Stimulated activated naive B cell treated with anti-CD40 and anti-IgM and Interleukin-4, amounts not matched to agents 10 μg/mL and 1 μg/mL and 100 μg/mL, for 72 hours (primary cell): ENCODE results near the gene SSB.
A peak's percentile ranks its signal among the peaks of the same experiment; 100 is the strongest.
"Not testable (repeated sequence)": the region's sequence is repeated elsewhere in the genome, so short reads cannot be mapped to it uniquely, and the experiment has no call there.

Source experiments
- ATAC-seq, 2 donors: fragments of 150-1000 bp; cut with Tn5 transposase; replicated peaks; 2 replicates each; pipeline ENCODE4 v1.10.0; 2021; ENCODE audit warnings: moderate library complexity in 1 of 2
- DNase-seq: peaks from one replicate; pipeline ENCODE4 v3.0.0; 2021
- H3K27ac Mint-ChIP-seq: one replicate; pipeline ENCODE4 v1.8.0; 2022; ENCODE audit warnings: mild to moderate bottlenecking, mixed read lengths
- H3K27me3 Mint-ChIP-seq, 2 donors: one replicate each; pipeline ENCODE4 v1.8.0; 2022; ENCODE audit warnings: mixed read lengths in 2 of 2
- H3K36me3 Mint-ChIP-seq, 2 donors: one replicate each; pipeline ENCODE4 v1.8.0; 2022; ENCODE audit warnings: mixed read lengths in 2 of 2, mild to moderate bottlenecking in 1 of 2
- H3K4me1 Mint-ChIP-seq, 2 donors: one replicate each; pipeline ENCODE4 v1.8.0; 2022; ENCODE audit warnings: mixed read lengths in 2 of 2, mild to moderate bottlenecking in 1 of 2
- H3K4me3 Mint-ChIP-seq, 2 donors: one replicate each; pipeline ENCODE4 v1.8.0; 2022; ENCODE audit warnings: mild to moderate bottlenecking in 2 of 2, mixed read lengths in 2 of 2, moderate library complexity in 1 of 2
- H3K9me3 Mint-ChIP-seq, 2 donors: one replicate each; pipeline ENCODE4 v1.8.0; 2022; ENCODE audit warnings: mixed read lengths in 2 of 2, mild to moderate bottlenecking in 1 of 2

The SSB gene

DNA sequence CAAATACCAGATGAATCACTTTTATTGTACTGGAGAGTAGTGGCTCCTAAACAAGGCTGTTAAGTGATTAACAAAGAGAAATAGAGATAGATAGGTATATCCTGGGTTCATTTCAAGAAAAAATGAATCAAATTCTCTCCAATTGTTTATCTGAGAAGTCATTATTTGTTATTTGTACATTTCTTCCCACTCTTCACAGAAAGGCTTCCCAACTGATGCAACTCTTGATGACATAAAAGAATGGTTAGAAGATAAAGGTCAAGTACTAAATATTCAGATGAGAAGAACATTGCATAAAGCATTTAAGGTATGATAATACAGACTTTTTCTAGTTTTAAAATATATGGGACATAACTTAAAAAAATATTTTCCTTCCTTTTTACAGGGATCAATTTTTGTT lies 7.9 kb downstream of the SSB start:
- Mint-ChIP-seq H3K27ac (no peak overlapping the region), H3K4me3 (no peak overlapping the region), H3K36me3 (peaks cover 24 to 26% of the 10 kb centered on the region in 2 donors), H3K9me3 (no peaks in the 10 kb centered on the region), H3K4me1 (peaks cover 3 to 11% of the 10 kb centered on the region in 2 donors), H3K27me3 (no peaks in the 10 kb centered on the region)
- DNase-seq (no peak), ATAC-seq (no peak)

DNA sequence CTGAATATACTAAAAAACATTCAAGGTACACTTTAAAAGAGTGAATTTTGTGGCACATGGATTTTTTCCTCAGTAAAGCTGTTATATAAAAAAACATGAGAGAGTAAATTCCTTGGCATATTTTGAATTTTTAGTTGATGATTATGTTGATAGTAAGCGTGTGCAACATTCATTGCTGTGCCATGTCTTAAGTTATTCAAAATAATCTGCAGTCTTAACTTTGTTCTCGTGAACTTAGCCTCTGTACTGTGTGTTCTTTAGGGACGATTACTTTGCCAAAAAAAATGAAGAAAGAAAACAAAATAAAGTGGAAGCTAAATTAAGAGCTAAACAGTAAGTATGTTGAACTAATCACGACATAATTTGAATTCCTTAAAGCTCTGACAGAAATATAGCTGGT lies 9.6 kb downstream of the SSB start:
- H3K27ac Mint-ChIP-seq = peak overlapping the region; percentile 62
- H3K36me3 Mint-ChIP-seq = peaks cover 24 to 30% of the 10 kb centered on the region in 2 donors
- no peak for ATAC-seq

DNA sequence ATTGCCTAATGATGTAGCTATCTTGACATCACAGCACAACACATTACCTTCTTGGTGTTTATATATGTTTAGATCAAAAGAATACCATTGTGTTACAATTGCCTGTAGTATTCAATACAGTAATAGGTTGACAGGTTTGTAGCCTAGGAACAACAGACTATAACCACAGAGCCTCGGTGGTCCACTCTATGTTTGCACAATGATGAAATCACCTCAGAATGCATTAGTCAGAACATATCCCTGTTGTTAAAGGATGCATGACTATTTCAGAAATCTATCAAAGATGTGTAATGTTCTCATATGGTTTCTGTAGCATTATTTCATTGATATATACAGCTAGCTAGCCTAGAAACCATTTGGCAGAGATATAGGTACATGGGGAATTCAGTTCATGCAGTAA lies 17.2 kb downstream of the SSB start:
- DNase-seq = no peak
- Mint-ChIP-seq H3K9me3 (peaks cover 0 to 3% of the 10 kb centered on the region in 2 donors), H3K27ac (no peak overlapping the region), H3K27me3 (no peaks in the 10 kb centered on the region), H3K4me3 (no peak overlapping the region), H3K4me1 (peaks cover 10% of the 10 kb centered on the region in 2 donors), H3K36me3 (peaks cover 42 to 59% of the 10 kb centered on the region in 2 donors)
- ATAC-seq = no peak

More for the DNA sequence above, 9.6 kb downstream of the SSB start:
- Mint-ChIP-seq H3K4me1 (no peaks in the 10 kb centered on the region), H3K4me3 (no peak overlapping the region), H3K9me3 (no peaks in the 10 kb centered on the region), H3K27me3 (no peaks in the 10 kb centered on the region)
- DNase-seq = no peak

DNA sequence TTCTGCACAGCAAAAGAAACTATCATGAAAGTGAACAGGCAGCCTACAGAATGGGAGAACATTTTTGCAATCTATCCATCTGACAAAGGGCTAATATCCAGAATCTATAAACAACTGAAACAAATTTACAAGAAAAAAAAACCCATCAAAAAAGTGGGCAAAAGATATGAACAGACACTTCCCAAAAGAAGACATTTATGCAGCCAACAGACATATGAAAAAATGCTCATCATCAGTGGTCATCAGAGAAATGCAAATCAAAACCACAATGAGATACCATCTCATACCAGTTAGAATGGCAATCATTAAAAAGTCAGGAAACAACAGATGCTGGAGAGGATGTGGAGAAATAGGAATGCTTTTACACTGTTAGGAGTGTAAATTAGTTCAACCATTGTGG lies 18.3 kb downstream of the SSB start:
- H3K27ac Mint-ChIP-seq = not testable (repeated sequence)

DNA sequence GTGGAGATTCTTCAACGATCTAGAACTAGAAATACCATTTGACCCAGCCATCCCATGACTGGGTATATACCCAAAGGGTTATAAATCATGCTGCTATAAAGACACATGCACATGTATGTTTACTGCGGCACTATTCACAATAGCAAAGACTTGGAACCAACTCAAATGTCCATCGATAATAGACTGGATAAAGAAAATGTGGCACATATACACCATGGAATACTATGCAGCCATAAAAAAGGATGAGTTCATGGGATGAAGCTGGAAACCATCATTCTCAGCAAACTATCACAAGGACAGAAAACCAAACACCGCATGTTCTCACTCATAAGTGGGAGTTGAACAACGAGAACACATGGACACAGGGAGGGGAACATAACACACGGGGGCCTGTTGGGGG lies 18.7 kb downstream of the SSB start:
- ATAC-seq = not testable (repeated sequence)

More for the DNA sequence above, 18.3 kb downstream of the SSB start:
- not testable (repeated sequence) for H3K27me3 Mint-ChIP-seq, H3K4me3 Mint-ChIP-seq, H3K9me3 Mint-ChIP-seq, ATAC-seq, DNase-seq
- peaks cover 39 to 62% of the 10 kb centered on the region in 2 donors for H3K36me3 Mint-ChIP-seq
- H3K4me1 Mint-ChIP-seq = peaks cover 10 to 12% of the 10 kb centered on the region in 2 donors

DNA sequence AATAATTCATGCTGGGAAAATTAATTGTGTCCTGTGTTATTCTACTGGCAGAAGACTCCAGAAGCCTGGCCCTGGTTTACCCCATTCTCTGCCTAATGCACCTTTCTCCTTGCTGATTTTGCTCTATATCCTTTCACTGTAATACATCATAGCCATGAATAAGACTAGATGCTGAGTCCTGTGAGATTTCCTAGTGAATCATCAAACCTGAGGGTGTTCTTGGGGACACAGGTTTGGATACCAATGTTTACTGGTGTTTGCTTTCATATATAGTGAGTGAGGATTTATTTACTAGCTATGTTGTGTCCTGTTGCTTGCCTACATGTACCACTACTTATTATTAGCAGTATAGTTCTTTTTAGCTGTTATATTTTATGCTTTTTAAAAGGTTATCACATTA lies 19.6 kb downstream of the SSB start:
- no peak for ATAC-seq
- peaks cover 12 to 18% of the 10 kb centered on the region in 2 donors for H3K4me1 Mint-ChIP-seq
- DNase-seq = no peak
- peaks cover 38 to 59% of the 10 kb centered on the region in 2 donors for H3K36me3 Mint-ChIP-seq
- no peak overlapping the region for H3K27ac Mint-ChIP-seq
- H3K27me3 Mint-ChIP-seq = no peaks in the 10 kb centered on the region
- peaks cover 2 to 3% of the 10 kb centered on the region in 2 donors for H3K9me3 Mint-ChIP-seq
- H3K4me3 Mint-ChIP-seq = no peak overlapping the region

More for the DNA sequence above, 18.7 kb downstream of the SSB start:
- DNase-seq, H3K9me3 Mint-ChIP-seq, H3K4me3 Mint-ChIP-seq, H3K27ac Mint-ChIP-seq, H3K27me3 Mint-ChIP-seq: not testable (repeated sequence)
- Mint-ChIP-seq H3K36me3 (peaks cover 36 to 58% of the 10 kb centered on the region in 2 donors), H3K4me1 (peaks cover 10 to 12% of the 10 kb centered on the region in 2 donors)

DNA sequence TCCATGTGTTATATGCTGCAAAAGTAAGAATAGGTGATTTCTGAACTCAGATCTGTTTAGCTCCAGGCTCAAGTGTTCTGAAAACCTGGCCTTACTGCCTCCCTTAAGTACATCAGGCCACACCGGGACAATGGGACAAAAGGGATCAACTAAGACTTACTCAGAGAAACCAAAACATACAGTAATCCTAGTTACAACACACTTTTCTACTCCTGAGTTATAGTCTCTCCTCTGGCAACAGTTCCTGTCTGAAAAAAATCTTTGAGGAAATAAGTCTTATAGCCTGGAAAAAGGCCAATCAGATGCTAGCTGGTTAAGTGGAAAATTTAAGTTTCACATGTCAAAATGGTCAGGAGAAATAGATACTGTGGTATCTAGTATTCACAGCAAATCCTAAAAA lies 20.4 kb downstream of the SSB start:
- H3K36me3 Mint-ChIP-seq = peaks cover 36 to 55% of the 10 kb centered on the region in 2 donors
- peaks cover 16 to 27% of the 10 kb centered on the region in 2 donors for H3K4me1 Mint-ChIP-seq
- peaks cover 2 to 3% of the 10 kb centered on the region in 2 donors for H3K9me3 Mint-ChIP-seq
- H3K27ac Mint-ChIP-seq = no peak overlapping the region
- DNase-seq (no peak), ATAC-seq (no peak)
- H3K27me3 Mint-ChIP-seq = no peaks in the 10 kb centered on the region
- H3K4me3 Mint-ChIP-seq = no peak overlapping the region

DNA sequence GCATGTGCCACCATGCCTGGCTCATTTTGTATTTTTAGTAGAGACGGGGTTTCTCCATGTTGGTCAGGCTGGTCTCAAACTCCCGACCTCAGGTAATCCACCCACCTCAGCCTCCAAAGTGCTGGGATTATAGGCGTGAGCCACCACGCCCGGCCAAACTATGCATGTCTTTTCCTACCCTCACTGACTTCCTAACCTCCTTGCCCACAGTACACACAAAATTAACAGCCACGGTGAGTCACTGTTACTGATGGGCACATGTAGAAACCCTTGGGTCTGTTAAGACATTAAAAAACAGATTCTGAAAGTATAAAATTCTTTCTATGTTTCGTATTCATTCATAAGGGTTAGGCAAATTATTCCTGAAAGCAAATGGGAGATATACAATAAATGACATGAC lies 21.4 kb downstream of the SSB start:
- ATAC-seq = not testable (repeated sequence)

DNA sequence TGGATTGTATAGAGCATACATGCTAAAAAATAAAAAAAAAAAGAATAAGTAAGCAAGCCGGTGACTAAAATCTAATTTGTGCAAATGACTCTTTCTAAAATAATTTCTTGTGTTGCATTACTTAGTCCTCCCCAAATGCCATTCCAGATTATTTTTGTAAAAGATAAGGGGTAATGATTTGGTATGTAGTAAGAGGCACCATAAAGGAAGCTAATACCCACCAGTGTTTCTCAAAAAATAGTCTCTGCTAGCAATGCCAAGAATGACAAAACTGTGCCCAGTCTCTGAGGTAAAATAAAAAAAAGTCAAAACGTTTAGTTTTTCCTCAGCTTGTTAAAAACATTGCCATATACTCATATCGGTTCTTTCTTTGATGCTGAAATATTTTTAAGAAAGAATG lies 23.4 kb downstream of the SSB start:
- Mint-ChIP-seq H3K9me3 (peaks cover 1 to 2% of the 10 kb centered on the region in 2 donors), H3K27me3 (no peaks in the 10 kb centered on the region), H3K27ac (no peak overlapping the region), H3K4me3 (no peak overlapping the region), H3K4me1 (peaks cover 24 to 41% of the 10 kb centered on the region in 2 donors), H3K36me3 (peaks cover 20 to 38% of the 10 kb centered on the region in 2 donors)
- DNase-seq (no peak), ATAC-seq (no peak)

More for the DNA sequence above, 21.4 kb downstream of the SSB start:
- not testable (repeated sequence) for H3K27me3 Mint-ChIP-seq, H3K9me3 Mint-ChIP-seq, DNase-seq, H3K4me3 Mint-ChIP-seq
- Mint-ChIP-seq H3K36me3 (peaks cover 30 to 51% of the 10 kb centered on the region in 2 donors), H3K27ac (peak overlapping the region; percentile 25), H3K4me1 (peaks cover 19 to 30% of the 10 kb centered on the region in 2 donors)

DNA sequence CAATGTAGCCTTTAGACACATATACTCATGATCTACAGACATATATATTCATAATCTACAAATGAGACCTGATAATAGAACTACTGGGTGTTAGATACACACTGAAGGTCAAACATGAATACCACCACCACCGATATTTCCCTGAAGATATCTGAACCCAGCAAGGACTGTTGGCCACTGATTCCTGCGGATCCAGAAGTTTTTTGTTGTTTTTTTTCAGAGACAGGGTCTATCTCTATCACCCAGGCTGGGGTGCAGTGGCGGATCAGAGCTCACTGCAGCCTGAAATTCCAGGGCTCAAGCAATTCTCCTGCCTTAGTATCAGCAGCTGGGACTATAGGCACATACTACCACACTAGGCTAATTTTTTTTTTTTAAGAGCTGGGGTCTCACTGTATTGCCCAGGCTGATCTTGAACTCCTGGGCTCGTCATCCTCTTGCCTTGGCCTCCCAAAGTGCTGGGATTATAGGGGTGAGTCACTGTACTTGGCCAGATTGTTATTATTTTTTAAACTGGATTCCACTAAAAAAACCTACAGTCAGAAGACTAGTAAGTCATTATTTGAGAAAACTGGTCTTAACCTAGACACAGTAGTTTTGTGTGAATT lies 24.2 kb downstream of the SSB start:
- Mint-ChIP-seq H3K27ac (peak overlapping the region; percentile 14), H3K9me3 (peaks cover 0 to 2% of the 10 kb centered on the region in 2 donors), H3K4me3 (peak overlapping the region; percentile 61 to 94), H3K27me3 (no peaks in the 10 kb centered on the region), H3K36me3 (peaks cover 14 to 29% of the 10 kb centered on the region in 2 donors), H3K4me1 (peaks cover 22 to 44% of the 10 kb centered on the region in 2 donors)
- ATAC-seq = no peak
- DNase-seq = no peak

DNA sequence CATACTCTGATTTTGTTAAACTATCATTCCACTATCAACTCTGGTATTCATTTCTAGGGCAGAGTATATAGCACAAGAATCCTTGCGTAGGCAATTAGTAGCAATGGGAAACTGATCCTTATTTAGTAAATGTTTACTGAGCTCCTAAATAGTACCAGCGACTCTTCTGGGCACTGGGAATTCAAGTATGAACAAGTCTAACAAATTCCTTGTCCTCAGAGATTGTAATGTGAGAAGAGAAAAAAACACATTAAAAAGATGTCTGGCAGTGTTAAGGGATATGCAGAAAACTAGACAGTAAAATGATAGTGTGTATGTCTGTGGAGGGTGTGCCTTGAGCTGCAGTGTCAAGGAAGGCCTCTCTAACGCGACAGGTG lies 25.3 kb downstream of the SSB start:
- DNase-seq = no peak
- Mint-ChIP-seq H3K36me3 (peaks cover 11 to 27% of the 10 kb centered on the region in 2 donors), H3K4me3 (peak overlapping the region; percentile 94), H3K4me1 (peaks cover 30 to 54% of the 10 kb centered on the region in 2 donors), H3K27me3 (no peaks in the 10 kb centered on the region), H3K27ac (peak overlapping the region; percentile 96), H3K9me3 (peaks cover 0 to 2% of the 10 kb centered on the region in 2 donors)
- ATAC-seq = peak; percentile 2 to 3

DNA sequence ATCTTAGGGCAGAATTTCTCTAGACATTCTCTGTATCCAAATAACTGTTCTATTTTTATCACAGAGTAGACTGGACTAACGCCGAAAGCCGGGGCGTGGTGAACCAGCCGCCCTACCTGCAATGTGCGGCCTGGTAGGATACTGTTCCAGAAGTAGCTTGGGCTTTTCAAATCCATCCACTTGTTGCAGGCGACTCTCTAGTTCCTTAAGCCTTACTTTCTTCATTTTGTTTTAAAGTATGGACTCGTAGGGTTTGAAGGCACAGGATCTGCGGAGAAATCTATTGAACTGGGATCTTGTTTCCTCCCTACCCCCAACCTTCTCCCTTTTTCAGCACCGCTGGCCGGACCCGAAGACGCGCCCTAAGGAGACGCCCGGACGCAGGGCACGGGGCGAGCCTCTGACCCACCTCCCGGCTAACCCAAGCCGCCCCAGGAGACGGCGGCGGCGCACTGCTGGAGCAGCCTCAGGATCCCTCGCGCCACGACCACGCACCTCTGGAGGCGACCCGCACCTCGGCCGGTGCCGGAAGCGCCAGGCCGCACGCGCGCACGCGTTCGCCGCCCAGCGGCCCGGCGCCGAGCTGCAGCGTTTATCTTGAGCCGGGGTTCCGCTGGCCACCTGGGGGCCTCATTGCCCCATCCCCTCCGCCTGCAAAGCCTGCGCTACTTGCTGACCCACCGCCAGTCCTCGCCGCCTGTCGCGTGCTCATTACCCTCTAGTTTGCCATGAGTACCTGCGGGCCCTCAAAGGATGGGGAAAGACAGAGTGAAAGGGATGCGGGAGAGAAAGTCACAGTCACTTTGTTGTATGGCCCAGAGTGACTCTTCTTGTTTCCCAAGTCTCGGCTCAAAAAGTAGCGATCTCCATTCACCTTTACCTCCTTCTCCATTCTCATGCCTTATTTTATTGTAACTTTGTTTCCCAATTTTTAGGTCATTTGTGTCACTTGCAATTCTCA lies 26.0 kb downstream of the SSB start, which contains the start of gene METTL5:
Gene METTL5, minus strand, starts transcription at position 533 of the 961 bp plus-strand sequence. Its CDS starts 308 bp downstream, at position 225.
- Mint-ChIP-seq H3K27me3 (no peaks in the 10 kb centered on the region), H3K36me3 (peaks cover 11 to 24% of the 10 kb centered on the region in 2 donors), H3K9me3 (peaks cover 0 to 2% of the 10 kb centered on the region in 2 donors), H3K4me3 (peak within 1 kb of the TSS; percentile 94), H3K4me1 (peaks cover 27 to 52% of the 10 kb centered on the region in 2 donors), H3K27ac (peak within 1 kb of the TSS; percentile 96)
- DNase-seq (peak; percentile 79), ATAC-seq (peak; percentile 67 to 71)

DNA sequence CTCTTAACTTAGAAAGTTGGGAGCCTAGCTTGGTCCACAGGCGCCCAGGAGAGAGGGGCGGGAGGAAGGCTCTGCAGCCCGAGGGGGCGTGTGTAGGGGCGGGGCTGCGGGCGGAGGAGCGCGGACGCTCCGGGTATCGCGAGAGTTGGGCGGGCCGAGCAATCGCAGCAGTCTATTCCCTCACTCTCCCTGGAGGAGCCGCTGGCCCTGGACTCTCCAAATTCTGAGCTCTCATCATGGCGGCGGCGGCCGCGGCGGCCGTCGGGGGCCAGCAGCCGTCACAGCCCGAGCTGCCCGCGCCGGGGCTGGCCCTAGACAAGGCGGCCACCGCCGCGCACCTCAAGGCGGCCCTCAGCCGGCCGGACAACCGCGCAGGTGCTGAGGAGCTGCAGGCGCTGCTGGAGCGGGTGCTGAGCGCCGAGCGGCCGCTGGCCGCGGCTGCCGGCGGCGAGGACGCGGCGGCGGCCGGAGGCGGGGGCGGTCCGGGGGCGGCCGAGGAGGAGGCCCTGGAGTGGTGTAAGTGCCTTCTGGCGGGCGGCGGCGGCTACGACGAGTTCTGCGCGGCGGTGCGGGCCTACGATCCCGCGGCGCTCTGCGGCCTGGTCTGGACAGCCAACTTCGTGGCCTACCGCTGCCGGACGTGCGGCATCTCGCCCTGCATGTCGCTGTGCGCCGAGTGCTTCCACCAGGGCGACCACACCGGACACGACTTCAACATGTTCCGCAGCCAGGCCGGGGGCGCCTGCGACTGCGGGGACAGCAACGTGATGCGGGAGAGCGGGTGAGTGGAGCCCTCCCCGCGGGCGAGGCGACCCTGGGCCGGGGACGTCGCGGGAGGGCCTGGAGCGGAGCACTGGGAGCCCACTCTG lies 28.8 kb downstream of the SSB start, which contains the start of gene UBR3:
Gene UBR3, plus strand, starts transcription at position 183 of the 869 bp plus-strand sequence. Its CDS starts 54 bp downstream, at position 237.
- H3K36me3 Mint-ChIP-seq = peaks cover 8 to 17% of the 10 kb centered on the region in 2 donors
- H3K27me3 Mint-ChIP-seq = no peaks in the 10 kb centered on the region
- H3K4me1 Mint-ChIP-seq = peaks cover 25 to 60% of the 10 kb centered on the region in 2 donors
- no peaks in the 10 kb centered on the region for H3K9me3 Mint-ChIP-seq
- DNase-seq = peak; percentile 86
- peak within 1 kb of the TSS; percentile 94 for H3K27ac Mint-ChIP-seq
- peak within 1 kb of the TSS; percentile 94 to 98 for H3K4me3 Mint-ChIP-seq
- peak; percentile 85 to 88 for ATAC-seq
